ENCODE results near the gene CTRL.

Gene CTRL

GRCh38 chr16:67885976-67886375 lies 45.7 kb downstream of the CTRL start:
- no peak for DNase-seq

DNA sequence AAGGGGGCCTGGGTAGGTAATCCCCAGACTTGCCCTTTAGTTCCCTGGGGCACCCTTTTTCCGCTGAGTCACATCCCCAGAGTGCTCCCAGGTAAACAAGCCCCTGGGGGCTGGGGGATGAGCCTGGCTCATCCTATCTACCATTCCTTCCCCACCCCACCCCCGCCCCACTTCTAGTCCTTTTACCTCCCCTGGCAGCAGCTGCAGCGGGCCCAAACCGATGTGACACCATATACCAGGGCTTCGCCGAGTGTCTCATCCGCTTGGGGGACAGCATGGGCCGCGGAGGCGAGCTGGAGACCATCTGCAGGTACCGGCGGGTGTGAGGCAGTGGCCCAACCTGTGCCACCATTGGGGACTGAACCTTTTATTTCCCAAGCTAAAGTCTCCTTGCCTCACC lies 46.1 kb downstream of the CTRL start:
- DNase-seq, result no peak

DNA sequence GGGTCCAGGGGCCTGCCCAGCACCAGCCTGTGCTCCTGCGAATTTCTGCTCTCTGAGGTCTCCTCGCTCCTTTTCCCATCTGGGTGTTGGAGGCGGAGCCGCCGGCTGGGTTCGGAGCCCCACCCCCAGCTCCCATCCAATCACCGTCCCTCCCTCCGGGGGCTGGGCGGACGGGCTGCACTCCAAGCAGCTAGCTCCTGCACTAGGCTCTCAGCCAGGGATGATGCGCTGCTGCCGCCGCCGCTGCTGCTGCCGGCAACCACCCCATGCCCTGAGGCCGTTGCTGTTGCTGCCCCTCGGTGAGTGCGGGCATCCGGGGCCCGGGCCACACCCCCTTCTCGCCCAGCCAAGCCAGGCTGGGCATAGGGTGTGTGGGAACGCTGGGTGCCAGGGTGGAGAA lies 47.0 kb downstream of the CTRL start, which contains the start of gene NRN1L:
Gene NRN1L, plus strand, starts transcription at position 202 of the 400 bp plus-strand sequence. Its CDS starts 19 bp downstream, at position 221.
- DNase-seq, result peak; percentile 8 to 68 (median 34)

GRCh38 chr16:67883872-67884261 lies 47.8 kb downstream of the CTRL start:
- peak; percentile 21 to 58 (median 46) for DNase-seq

DNA sequence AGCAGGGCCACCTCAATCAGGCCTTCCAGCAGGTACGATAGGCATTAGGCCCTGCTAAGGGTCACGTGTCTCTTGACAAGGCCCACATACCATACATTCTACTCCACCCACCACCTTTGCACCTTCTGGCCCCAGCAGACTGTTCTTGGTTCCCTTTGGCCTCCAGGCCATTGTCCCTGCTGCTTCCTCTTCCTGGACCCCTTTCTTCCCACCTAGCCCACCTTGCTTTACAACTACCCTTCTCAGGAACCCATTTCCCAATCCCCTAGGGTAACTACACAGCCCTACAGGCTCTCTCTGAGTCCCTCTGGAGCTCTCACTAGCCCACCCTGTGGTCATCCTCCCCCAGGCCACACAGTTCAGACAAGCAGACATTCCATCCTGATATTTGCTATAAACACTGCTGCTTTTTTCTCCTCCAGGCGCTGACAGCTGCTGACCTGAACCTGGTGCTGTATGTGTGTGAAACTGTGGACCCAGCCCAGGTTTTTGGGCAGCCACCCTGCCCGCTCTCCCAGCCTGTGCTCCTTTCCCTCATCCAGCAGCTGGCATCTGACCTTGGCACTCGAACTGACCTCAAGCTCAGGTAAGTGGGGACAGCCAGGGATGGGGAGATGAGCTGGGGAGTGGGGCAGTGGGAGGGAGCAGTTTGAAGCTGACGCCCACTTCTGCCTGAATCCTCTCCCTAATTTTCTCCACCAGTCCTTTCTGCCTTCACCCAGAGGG lies 48.4 kb downstream of the CTRL start:
- DNase-seq, result no peak

DNA sequence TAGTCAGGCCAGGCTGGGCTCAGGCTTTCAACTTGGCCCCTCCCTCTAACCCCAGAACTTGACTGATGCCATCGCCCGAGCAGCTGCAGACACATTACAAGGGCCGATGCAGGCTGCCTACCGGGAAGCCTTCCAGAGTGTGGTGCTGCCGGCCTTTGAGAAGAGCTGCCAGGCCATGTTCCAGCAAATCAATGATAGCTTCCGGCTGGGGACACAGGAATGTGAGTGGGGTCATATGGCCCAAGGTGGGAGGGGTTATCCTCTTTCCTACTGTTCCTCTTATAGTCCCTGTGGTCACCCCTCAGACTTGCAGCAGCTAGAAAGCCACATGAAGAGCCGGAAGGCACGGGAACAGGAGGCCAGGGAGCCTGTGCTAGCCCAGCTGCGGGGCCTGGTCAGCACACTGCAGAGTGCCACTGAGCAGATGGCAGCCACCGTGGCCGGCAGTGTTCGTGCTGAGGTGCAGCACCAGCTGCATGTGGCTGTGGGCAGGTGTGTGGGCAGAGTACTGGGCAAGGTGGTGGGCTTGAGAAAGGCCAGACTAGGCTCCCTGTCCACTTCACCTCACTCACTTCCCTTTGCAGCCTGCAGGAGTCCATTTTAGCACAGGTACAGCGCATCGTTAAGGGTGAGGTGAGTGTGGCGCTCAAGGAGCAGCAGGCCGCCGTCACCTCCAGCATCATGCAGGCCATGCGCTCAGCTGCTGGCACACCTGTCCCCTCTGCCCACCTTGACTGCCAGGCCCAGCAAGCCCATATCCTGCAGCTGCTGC lies 49.1 kb downstream of the CTRL start:
- DNase-seq, result no peak

DNA sequence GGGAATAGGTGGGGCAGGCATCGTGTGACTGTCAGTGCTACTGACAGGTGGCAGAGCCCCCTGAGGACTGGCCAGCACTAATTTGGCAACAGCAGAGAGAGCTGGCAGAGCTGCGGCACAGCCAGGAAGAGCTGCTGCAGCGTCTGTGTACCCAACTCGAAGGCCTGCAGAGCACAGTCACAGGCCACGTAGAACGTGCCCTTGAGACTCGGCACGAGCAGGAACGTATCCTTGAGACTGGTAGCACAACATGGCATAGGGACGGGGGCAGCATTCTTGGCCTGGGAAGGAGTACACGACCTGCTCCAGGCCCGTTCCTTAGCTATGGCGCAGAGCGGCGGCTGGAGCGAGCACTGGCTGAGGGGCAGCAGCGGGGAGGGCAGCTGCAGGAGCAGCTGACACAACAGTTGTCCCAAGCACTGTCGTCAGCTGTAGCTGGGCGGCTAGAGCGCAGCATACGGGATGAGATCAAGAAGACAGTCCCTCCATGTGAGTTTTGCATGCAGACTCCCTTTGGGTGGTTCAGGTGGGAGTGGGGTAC lies 50.0 kb downstream of the CTRL start:
- DNase-seq, result no peak

GRCh38 chr16:67880584-67880983 lies 51.1 kb downstream of the CTRL start:
- DNase-seq, result no peak

DNA sequence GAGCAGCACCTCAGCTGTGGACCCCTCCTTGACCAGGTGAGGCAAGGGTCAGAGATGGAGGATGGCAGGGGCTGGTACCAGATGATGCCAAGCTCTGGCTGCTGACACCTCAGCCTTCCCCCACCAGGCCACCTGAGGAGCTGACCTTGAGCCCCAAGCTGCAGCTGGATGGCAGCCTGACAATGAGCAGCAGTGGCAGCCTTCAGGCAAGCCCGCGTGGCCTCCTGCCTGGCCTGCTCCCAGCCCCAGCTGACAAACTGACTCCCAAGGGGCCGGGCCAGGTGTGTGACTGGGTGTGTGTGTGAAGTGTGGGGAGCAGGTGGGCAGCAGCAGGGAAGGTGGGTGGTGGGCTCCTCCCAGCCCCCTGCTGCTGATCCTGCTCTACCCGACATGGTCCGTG lies 51.7 kb downstream of the CTRL start:
- DNase-seq, result no peak
